H54 (cell line): ENCODE data around the gene SNX9.
"Not testable (repeated sequence)": the region's sequence is repeated elsewhere in the genome, so short reads cannot be mapped to it uniquely, and the experiment has no call there.

Source experiments
- DNase-seq: peaks from one replicate; pipeline ENCODE4 v3.0.0; 2011; ENCODE audit warnings: low spot score, mixed read lengths; ENCODE audit not compliant: insufficient read length
- FAIRE-seq: peaks from 3 replicates; lab custom pipeline; 2011; peaks lifted over from hg19 to GRCh38; lab: Jason Lieb, UNC
- POLR2A ChIP-seq: IDR thresholded peaks from 2 replicates; pipeline ENCODE4 v1.6.1; 2011; ENCODE audit warnings: low read depth, mild to moderate bottlenecking, low read length

SNX9 gene

DNA sequence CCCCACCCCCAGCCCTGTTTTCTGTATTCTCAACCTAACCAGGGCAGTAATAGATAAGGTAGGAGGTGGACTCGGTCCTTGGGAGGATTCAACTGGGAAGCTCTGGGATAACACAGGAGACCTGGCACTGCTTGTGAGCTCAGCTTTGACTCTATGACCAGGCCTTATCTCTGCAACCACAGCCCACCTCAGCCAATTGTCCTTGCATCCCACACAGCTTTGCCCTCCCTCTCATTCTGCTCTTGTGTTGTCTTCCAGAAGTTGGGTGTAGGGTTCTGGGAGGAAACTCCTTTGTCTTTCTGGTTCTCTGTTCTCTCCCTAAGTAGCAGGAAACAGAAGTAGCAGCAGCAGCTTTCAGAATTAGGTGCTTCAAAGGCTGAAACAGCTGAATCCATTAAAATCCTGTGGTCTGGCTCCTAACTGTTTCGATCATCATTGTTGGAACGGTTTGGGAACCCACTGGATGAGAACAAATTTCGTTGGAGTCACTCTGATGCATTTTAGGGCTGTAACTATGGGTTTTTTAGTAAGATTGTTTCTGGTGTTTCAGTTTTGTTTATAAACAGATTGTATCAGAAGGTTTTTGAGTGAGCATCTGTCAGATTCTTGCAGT lies 32.4 kb upstream of the SNX9 start:
- DNase-seq (no peak), FAIRE-seq (no peak)
- TF ChIP-seq POLR2A: no peak

DNA sequence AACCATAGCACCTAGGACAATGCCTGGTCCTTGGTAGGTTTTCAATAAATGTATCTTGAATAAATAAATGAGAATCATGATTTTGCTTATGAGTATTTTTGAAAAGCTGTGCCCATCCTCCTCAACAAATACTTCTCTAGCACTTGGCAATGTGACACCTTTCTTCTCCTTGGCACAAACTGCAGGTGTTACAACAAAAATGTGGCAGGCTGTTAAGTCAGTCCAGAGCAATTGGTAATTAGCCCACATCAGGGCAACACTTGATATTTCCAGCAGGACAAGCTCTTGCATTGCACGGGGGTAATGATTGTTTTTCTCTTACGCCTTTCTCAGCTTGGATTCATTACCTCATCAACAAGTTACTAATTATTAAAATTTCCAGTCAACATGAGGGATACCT lies 31.6 kb upstream of the SNX9 start:
- TF ChIP-seq POLR2A: no peak
- FAIRE-seq: no peak
- DNase-seq: no peak

DNA sequence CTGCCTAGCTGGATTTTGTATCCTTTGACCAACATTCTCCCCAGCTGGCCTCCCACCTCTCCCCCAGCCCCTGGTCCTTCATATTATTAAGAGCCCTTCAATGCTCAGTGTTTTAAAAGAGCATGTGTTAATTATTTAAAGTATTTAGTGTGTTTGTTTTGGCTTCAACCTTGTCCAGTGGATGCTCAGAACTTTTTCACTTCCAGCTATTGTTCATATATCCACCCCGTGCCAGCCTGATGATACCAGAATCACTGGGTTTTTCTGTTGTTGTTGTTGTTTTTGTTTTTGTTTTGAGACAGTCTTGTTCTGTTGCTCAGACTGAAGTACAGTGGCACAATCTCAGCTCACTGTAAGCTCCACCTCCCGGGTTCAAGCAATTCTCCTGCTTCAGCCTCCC lies 30.4 kb upstream of the SNX9 start:
- TF ChIP-seq POLR2A: no peak
- DNase-seq (no peak), FAIRE-seq (no peak)

DNA sequence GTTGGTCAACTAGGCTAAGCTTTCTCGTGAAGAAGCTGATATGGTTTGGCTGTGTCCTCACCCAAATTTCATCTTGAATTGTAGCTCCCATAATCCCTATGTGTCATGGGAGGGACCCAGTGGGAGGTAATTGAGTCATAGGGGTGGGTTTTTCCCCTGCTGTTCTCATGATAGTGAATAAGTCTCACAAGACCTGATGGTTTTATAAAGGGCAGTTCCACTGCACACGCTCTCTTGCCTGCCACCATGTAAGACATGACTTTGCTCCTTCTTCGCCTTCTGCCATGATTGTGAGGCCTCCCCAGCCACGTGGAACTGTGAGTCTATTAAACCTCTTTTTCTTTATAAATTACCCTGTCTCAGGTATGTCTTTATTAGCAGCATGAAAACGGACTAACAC lies 29.0 kb upstream of the SNX9 start:
- not testable (repeated sequence) for FAIRE-seq, DNase-seq

DNA sequence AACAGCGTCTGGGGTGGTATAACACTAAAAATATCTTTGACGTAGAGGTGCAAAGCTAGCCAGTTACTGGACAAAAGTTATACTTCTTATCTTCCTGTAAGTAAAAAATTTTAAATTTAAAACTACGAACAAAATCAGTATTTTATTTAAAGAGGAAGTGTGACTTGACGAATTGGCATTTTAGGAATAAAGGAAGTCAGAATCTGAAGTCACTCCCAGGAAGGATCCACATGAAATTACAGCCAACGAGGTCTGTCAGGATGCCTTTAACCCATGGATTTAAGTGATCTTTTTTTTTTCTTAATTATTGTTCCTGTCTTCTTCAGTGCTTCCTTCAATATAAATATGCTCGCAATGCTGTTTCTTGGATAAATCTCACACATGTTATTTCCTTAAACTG lies 27.2 kb upstream of the SNX9 start:
- FAIRE-seq: no peak
- no peak for DNase-seq
- no peak for TF ChIP-seq POLR2A

DNA sequence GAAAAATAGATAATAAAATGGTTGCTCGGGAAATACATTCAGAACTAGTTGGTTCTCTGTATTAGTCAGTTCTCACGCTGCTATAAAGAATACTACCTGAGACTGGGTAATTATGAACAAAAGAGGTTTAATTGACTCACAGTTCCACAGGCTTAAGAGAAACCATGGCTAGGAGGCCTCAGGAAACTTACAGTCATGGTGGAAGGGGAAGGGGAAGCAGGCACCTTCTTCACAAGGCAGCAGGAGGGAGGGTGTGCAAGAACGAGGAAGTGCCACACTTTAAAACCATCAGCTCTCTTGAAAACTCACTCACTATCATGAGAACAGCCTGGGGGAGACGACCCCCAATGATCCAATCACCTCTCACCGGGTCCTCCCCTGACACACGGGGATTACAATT lies 24.2 kb upstream of the SNX9 start:
- TF ChIP-seq POLR2A: no peak
- FAIRE-seq (no peak), DNase-seq (no peak)

DNA sequence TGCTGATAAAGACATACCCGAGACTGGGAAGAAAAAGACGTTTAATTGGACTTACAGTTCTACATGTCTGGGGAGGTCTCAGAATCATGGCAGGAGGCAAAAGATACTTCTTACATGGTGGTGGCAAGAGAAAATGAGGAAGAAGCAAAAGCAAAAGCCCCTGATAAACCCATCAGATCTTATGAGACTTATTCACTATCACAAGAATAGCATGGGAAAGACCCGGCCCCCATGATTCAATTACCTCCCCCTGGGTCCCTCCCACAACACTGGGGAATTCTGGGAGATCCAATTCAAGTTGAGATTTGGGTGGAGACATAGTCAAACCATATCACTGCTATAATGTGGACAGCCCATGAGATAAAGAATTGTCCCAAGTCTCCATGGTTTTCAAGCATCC lies 23.5 kb upstream of the SNX9 start:
- DNase-seq, FAIRE-seq: not testable (repeated sequence)

GRCh38 chr6:157800420-157801237 lies 22.4 kb upstream of the SNX9 start:
- DNase-seq (no peak), FAIRE-seq (no peak)
- no peak for TF ChIP-seq POLR2A

DNA sequence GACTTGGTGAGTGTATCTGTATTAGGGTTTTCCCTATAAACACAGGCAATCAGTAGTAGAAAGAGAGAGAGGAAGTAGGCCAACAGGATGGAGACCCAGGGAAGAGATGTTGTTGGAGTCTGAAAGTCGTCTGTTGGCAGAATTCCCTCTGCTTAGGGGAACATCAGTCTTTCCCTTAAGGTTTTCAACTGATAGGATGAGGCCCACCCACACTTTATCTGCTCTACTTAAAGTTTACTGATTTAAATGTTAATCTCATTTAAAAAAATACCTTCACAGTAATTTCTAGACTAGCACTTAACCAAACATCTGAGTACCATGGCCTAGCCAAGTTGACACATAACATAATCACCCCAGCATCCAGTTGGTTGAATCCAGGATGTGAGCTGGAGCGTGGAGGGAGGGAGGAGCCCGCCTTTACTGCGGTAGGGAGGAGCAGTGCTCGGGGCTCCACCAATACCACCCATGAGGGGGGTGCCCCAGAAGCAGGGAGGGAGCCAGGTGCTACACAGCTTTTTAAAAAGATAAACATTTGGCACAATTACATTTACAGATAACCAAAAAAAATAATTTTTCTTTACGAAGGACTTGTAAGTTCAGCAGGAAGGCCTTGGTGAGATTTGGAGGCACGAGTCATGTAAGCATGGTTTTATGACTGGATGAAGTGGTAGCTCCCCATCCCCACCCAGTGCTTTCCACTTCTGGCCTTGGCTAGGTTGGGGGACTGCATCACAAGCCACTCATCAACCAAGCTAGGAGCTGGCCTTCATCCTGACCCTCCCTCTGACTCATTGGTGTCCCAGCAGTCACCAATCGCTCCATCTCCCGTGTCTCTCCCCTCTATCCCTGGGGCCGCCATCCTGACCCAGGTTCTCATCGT lies 18.4 kb upstream of the SNX9 start:
- DNase-seq (no peak), FAIRE-seq (no peak)
- TF ChIP-seq POLR2A: no peak

GRCh38 chr6:157806131-157806855 lies 16.8 kb upstream of the SNX9 start:
- no peak for FAIRE-seq
- no peak for DNase-seq

DNA sequence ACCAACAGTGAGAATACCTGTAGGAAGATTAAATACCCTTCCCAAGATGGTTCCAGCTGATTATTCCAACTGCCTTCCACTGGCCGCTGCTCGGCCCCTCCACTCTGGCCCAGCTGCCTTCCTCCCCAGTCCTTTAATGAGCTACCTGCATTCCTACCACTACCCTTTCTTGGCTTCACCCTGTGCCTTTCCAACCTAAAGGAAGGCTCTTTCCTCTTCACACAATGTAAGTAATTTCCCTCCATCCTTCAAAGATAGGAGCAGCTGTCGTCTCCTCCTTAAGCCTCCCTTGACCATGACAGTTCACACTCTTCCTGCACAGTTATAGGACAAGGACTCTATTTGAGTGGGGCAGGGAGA lies 16.2 kb upstream of the SNX9 start:
- no peak for FAIRE-seq

More at GRCh38 chr6:157806131-157806855, 16.8 kb upstream of the SNX9 start:
- TF ChIP-seq POLR2A: no peak

DNA sequence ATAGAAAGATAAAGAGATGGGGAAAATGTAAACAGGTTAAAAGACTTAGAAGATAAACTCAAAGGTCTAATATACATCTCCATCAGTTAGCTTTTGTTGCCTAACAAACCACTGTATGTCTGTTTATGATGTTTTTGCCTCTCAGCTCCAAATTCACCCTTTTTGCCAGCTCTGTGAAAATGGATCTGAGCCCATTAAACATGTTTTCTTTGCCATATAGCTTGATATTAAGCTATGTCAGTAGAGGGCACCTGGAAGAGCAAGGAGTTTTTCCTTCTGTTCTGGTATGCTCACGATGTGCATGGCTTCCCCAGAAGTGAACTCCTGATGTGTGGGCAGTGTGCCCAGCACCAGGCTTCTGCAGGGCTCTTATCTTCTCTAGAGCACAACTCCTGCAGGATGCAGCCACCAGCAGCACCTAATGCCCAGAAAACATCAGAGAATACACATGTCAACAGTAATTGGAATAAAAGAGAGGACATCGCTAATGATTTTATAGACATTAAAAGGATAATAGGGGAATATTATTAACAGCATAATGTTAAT lies 14.6 kb upstream of the SNX9 start:
- no peak for TF ChIP-seq POLR2A
- FAIRE-seq (no peak), DNase-seq (no peak)

More for the DNA sequence above, 16.2 kb upstream of the SNX9 start:
- no peak for TF ChIP-seq POLR2A
- no peak for DNase-seq

DNA sequence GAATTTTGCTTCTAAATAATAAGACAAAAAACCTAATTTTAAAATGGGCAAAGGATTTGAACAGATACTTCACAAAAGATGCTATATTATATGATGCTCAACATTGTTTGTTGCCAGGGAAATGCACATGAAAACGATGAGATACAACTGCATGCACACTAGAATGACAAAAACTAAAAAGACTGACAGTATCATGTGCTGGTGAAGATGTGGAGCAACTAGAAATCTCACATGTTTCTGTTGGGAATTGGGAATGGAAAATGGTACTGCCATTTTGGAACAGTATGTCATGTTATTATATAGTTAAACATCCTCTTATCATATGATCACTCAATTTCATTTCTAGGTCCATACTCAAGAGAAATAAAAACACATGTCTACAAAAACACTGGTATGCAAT lies 13.4 kb upstream of the SNX9 start:
- no peak for DNase-seq
- no peak for TF ChIP-seq POLR2A

More for the DNA sequence above, 13.4 kb upstream of the SNX9 start:
- no peak for FAIRE-seq
